Ascending aorta (tissue), 2 donors: ENCODE results near the gene RNGTT. TPM values are rescaled to one million over a fixed set of nuclear protein-coding genes. Genes with fewer than 3 reads are reported as not detected.

ENCODE experiments used
- DNase-seq, 2 donors: peaks; one replicate each; pipeline ENCODE4 v3.0.0-alpha.2; 2019; ENCODE audit warnings: low spot score in 2 of 2
- H3K27ac ChIP-seq, 2 donors: fragments of 200-600 bp; sonication (generic); one replicate each; pipeline ENCODE4 v1.5.1; 2016 to 2017; ENCODE audit warnings: mild to moderate bottlenecking in 1 of 2
- H3K27me3 ChIP-seq: fragments of 200-600 bp; sonication (generic); one replicate; pipeline ENCODE4 v1.5.1; 2017
- H3K36me3 ChIP-seq, 2 donors: fragments of 200-600 bp; sonication (generic); one replicate each; pipeline ENCODE4 v1.5.1; 2016
- H3K4me1 ChIP-seq, 2 donors: fragments of 200-600 bp; sonication (generic); one replicate each; pipeline ENCODE4 v1.5.1; 2016 to 2017; ENCODE audit warnings: mild to moderate bottlenecking in 1 of 2
- H3K4me3 ChIP-seq, 2 donors: fragments of 200-600 bp; sonication (generic); one replicate each; pipeline ENCODE4 v1.5.1; 2016 to 2017; ENCODE audit warnings: mild to moderate bottlenecking in 1 of 2
- H3K9me3 ChIP-seq, 2 donors: fragments of 200-600 bp; sonication (generic); one replicate each; pipeline ENCODE4 v1.5.1; 2016
- CTCF ChIP-seq, 3 experiments: fragments of 200-600 bp in 2 of 3; fragments of 450-650 bp in 1 of 3; sonication (generic) in 2 of 3; IDR thresholded peaks; one replicate each; pipeline ENCODE4 v1.5.1; 2016 to 2019; ENCODE audit warnings: antibody characterized with exemption in 3 of 3, mild to moderate bottlenecking in 1 of 3, moderate library complexity in 1 of 3
- intact Hi-C: fragments of 100-400 bp; cut with DNase I; formaldehyde crosslinking; loops from one replicate; pipeline ENCODE4 v1.15.1; 2023
- total RNA-seq: library from RNA; depleted of rRNA; stranded (reverse); fragments of >200 nt; gene quantifications from one replicate; pipeline ENCODE4 v1.1.0, GENCODE V29; 2016

RNGTT gene
- total RNA-seq, 1 donor from 2014 or later, result 13.4 TPM

DNA sequence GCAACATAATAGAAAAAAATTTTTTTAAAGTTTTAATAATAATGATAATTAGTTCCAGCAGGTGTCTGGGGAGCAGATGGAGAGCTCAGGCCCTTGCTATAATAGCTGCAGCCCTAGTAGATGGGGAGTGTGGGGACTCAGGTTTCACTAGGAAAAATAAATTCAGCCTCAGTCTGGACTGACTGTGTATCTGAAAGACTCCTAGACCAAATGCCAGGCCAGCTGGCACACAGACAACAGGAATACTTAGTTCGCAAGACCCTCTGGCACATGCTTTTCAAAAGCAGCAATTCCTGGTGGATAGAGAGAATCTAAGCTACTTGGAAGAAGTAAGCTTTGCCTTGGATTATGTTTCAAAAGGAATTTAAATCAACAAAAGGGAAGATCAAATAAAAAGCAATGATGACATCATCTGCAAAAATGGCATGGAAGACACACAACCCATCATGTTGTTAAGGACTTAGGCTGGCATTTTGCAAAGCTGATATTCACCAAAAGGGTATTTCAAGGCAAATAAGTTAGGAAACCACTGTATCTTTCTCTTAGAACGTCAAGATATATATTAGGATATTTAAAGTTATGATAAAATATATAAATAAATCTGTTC is 107.8 kb downstream of the RNGTT start:
- Histone ChIP-seq H3K4me3 (no peak overlapping the region), H3K36me3 (no peaks in the 10 kb centered on the region), H3K4me1 (peaks cover 0 to 3% of the 10 kb centered on the region in 2 donors), H3K9me3 (no peaks in the 10 kb centered on the region), H3K27ac (no peak overlapping the region), H3K27me3 (no peaks in the 10 kb centered on the region)
- intact Hi-C loops, result no loop called here
- DNase-seq, result no peak
- no peak for TF ChIP-seq CTCF (IDR thresholded peaks at IDR 0.05)

DNA sequence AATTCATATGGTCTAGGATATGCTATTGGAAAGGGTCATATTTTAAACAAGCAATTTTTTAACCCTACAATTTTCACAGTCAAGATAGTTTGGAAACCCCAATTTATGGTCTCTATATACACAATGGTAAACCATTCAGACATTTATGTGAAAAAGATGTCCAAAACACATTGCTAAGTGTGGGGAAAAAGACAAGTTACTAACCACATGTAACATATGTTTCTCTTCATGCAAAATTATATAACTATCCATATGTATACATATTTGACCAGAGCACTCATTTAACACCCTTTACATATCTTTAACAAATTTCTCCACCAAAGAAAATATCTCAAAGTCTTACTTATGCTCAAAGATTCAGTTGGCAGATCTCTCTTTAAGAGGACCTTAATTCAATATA is 110.6 kb downstream of the RNGTT start:
- no peaks in the 10 kb centered on the region for H3K27me3 ChIP-seq
- TF ChIP-seq CTCF (IDR thresholded peaks at IDR 0.05), result no peak
- no peak overlapping the region for H3K4me3 ChIP-seq
- intact Hi-C loops, result no loop called here
- H3K9me3 ChIP-seq, result no peaks in the 10 kb centered on the region
- no peak for DNase-seq
- H3K27ac ChIP-seq, result no peak overlapping the region
- no peaks in the 10 kb centered on the region for H3K36me3 ChIP-seq
- H3K4me1 ChIP-seq, result peaks cover 0 to 3% of the 10 kb centered on the region in 2 donors

GRCh38 chr6:88852000-88852399 is 111.4 kb downstream of the RNGTT start:
- no peak for DNase-seq
- H3K4me3 ChIP-seq, result no peak overlapping the region
- intact Hi-C loops, result no loop called here
- H3K4me1 ChIP-seq, result peaks cover 0 to 3% of the 10 kb centered on the region in 2 donors
- H3K27me3 ChIP-seq, result no peaks in the 10 kb centered on the region
- H3K27ac ChIP-seq, result no peak overlapping the region
- H3K36me3 ChIP-seq, result no peaks in the 10 kb centered on the region
- TF ChIP-seq CTCF (IDR thresholded peaks at IDR 0.05), result no peak
- H3K9me3 ChIP-seq, result no peaks in the 10 kb centered on the region

DNA sequence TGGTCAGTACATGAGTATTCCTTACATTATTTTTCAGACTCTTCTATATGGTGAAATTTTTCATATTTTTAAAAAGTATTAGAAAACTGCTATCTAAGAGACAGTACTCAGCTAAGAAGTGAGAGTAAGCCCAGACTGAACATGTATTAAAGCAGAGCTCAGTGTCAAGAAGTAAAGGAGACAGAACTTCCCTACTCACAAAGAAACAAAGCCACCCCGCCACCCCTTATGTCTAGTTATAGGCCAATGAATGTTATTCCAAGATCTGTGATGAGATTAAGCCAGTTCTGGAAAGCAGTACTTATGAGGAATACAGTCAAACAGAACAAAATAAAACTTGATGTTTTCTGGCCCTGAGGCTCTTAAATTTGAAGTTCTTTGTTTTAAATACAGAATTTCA is 114.5 kb downstream of the RNGTT start:
- no peaks in the 10 kb centered on the region for H3K9me3 ChIP-seq
- H3K27me3 ChIP-seq, result no peaks in the 10 kb centered on the region
- TF ChIP-seq CTCF (IDR thresholded peaks at IDR 0.05), result no peak
- peaks cover 0 to 3% of the 10 kb centered on the region in 2 donors for H3K4me1 ChIP-seq
- no peak for DNase-seq
- no peak overlapping the region for H3K27ac ChIP-seq
- H3K36me3 ChIP-seq, result no peaks in the 10 kb centered on the region
- intact Hi-C loops, result no loop called here
- no peak overlapping the region for H3K4me3 ChIP-seq

DNA sequence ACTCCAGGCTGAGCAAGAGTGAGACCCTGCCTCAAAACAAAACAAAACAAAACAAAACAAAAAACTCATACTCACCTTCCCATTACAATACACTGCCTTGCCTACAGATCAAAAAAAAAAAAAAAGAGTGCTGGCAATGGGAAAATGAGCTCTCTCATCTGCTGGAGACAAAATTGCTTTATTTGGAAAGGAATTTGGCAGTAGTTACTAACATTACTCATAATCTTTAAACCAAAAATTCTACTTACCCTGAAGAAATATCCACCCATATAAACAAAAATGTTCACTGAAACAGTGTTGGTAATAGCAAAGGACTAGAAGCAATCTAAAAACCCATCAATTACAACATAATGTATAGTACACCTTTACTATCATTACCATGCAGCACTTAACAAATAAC is 120.4 kb downstream of the RNGTT start:
- Histone ChIP-seq H3K27me3 (no peaks in the 10 kb centered on the region), H3K4me3 (no peak overlapping the region), H3K9me3 (no peaks in the 10 kb centered on the region), H3K27ac (peak overlapping the region; percentile 65 to 77), H3K36me3 (no peaks in the 10 kb centered on the region), H3K4me1 (peaks cover 0 to 12% of the 10 kb centered on the region in 2 donors)
- no peak for TF ChIP-seq CTCF (IDR thresholded peaks at IDR 0.05)
- intact Hi-C loops, result no loop called here
- DNase-seq, result no peak

GRCh38 chr6:88842320-88842719 is 121.1 kb downstream of the RNGTT start:
- Histone ChIP-seq H3K4me1 (peaks cover 0 to 12% of the 10 kb centered on the region in 2 donors), H3K36me3 (no peaks in the 10 kb centered on the region), H3K27me3 (no peaks in the 10 kb centered on the region), H3K9me3 (no peaks in the 10 kb centered on the region), H3K4me3 (no peak overlapping the region), H3K27ac (peak overlapping the region; percentile 65 to 77)
- intact Hi-C loops, result no loop called here
- DNase-seq, result no peak
- no peak for TF ChIP-seq CTCF (IDR thresholded peaks at IDR 0.05)
